ENCODE results near the gene SLC25A15. TPM values are rescaled to one million over a fixed set of nuclear protein-coding genes. Genes with fewer than 3 reads are reported as not detected.
"Not testable (repeated sequence)": the region's sequence is repeated elsewhere in the genome, so short reads cannot be mapped to it uniquely, and the experiment has no call there.

The SLC25A15 gene
- total and polyA plus RNA-seq, 8 donors, result 0.58 to 12.6 (median 7.3) TPM; not detected in 1

DNA sequence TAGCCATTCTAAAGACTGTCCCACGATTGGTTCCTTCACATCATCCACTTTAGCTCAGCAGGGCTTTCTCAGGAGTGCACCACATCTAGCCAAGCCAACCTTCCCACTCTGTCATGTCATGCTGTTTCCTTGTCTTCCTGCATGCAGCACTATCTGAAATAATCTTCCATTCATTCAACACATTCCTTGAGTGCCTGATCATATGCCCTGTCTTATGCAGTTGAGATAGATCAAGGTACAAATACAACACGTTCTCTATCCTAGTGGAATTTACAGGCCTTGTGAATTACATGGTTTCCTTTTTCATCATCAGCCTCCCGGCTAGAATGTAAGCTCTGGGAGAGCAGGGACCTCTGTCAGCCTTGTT lies 11.6 kb upstream of the SLC25A15 start:
- H3K4me1 ChIP-seq, result peaks cover 0 to 12% (median 8%) of the 10 kb centered on the region in 4 donors
- H3K4me3 ChIP-seq, result no peak overlapping the region
- no peaks in the 10 kb centered on the region for H3K9me3 ChIP-seq
- no peak for DNase-seq
- intact Hi-C loops (cut with DNase I; ENCODE audit: low total_unique reads), result no loop called here
- H3K36me3 ChIP-seq, result no peaks in the 10 kb centered on the region
- TF ChIP-seq POLR2A (IDR thresholded peaks at IDR 0.05) (no peak), EP300 (IDR thresholded peaks at IDR 0.05) (no peak), POLR2AphosphoS5 (IDR thresholded peaks at IDR 0.05) (no peak)
- TF ChIP-seq, protein P1, sequence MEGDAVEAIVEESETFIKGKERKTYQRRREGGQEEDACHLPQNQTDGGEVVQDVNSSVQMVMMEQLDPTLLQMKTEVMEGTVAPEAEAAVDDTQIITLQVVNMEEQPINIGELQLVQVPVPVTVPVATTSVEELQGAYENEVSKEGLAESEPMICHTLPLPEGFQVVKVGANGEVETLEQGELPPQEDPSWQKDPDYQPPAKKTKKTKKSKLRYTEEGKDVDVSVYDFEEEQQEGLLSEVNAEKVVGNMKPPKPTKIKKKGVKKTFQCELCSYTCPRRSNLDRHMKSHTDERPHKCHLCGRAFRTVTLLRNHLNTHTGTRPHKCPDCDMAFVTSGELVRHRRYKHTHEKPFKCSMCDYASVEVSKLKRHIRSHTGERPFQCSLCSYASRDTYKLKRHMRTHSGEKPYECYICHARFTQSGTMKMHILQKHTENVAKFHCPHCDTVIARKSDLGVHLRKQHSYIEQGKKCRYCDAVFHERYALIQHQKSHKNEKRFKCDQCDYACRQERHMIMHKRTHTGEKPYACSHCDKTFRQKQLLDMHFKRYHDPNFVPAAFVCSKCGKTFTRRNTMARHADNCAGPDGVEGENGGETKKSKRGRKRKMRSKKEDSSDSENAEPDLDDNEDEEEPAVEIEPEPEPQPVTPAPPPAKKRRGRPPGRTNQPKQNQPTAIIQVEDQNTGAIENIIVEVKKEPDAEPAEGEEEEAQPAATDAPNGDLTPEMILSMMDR (IDR thresholded peaks at IDR 0.05), result no peak
- no peaks in the 10 kb centered on the region for H3K27me3 ChIP-seq
- H3K27ac ChIP-seq, result peak overlapping the region in 2 of 5 donors; percentile 51 to 56
- WGBS, 5 donors, result 39 to 54% (median 48%) methylated on average over 3 of the region's 3 CpGs

DNA sequence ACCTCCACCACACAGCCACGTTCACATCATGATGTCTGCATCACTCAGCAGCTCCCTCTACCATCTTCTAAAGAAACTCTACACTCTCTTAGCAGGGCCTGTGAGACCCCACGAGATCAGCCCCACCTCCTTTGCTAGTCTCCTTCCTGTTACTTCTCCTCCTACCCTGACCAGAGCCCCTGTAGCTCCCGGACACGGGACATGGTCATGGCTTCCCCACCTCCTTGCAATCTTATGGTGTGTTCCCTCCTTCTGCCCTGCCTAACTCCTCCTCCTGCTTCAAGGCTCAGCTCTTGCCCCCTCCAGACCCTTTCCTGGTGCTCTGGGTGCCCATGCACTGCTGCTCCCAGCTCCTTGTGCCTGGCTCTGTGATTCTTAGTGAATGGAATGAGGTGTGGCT lies 10.4 kb upstream of the SLC25A15 start:
- intact Hi-C loops (cut with DNase I; ENCODE audit: low total_unique reads), result no loop called here

DNA sequence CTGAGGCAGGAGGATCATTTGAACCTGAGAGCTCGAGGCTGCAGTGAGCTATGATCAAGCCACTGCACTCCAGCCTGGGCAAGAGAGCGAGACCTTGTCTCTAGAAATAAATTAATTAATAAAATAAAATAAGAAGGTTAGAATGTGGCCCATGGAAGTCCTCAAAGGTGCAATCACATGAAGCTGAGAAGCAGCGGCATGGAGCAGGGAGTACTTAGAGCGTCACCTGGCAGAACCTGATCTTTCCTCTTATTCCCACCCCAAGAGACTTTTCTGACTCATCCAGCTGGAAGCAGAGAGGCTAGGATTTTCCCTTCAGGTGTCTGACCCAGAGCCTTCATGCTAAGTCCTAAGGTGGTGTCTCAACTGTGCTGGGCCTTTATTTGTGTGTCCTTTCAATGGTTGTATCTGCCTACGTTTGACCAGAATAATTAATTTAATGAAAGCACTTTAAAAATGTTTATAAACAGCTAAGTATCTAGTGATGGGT lies 9.6 kb upstream of the SLC25A15 start:
- TF ChIP-seq, protein P1 (IDR thresholded peaks at IDR 0.05), result no peak
- TF ChIP-seq EP300 (IDR thresholded peaks at IDR 0.05) (no peak), POLR2AphosphoS5 (IDR thresholded peaks at IDR 0.05) (no peak), POLR2A (IDR thresholded peaks at IDR 0.05) (no peak)
- Histone ChIP-seq H3K27ac (no peak overlapping the region), H3K4me1 (peaks cover 0 to 12% (median 8%) of the 10 kb centered on the region in 4 donors), H3K4me3 (no peak overlapping the region), H3K9me3 (no peaks in the 10 kb centered on the region), H3K36me3 (no peaks in the 10 kb centered on the region), H3K27me3 (no peaks in the 10 kb centered on the region)
- intact Hi-C loops (cut with DNase I; ENCODE audit: low total_unique reads), result no loop called here
- no peak for DNase-seq
- WGBS, 5 donors, result 89 to 95% (median 92%) methylated on average over 5 of the region's 5 CpGs

More for the DNA sequence above, 10.4 kb upstream of the SLC25A15 start:
- peaks cover 0 to 12% (median 8%) of the 10 kb centered on the region in 4 donors for H3K4me1 ChIP-seq
- TF ChIP-seq POLR2AphosphoS5 (IDR thresholded peaks at IDR 0.05) (no peak), EP300 (IDR thresholded peaks at IDR 0.05) (no peak), POLR2A (IDR thresholded peaks at IDR 0.05) (no peak)
- TF ChIP-seq, protein P1 (IDR thresholded peaks at IDR 0.05), result no peak
- WGBS, 5 donors, result 42 to 57% (median 53%) methylated on average over 4 of the region's 4 CpGs
- no peak overlapping the region for H3K4me3 ChIP-seq
- H3K36me3 ChIP-seq, result no peaks in the 10 kb centered on the region
- H3K27me3 ChIP-seq, result no peaks in the 10 kb centered on the region
- DNase-seq, result no peak
- H3K9me3 ChIP-seq, result no peaks in the 10 kb centered on the region
- H3K27ac ChIP-seq, result no peak overlapping the region

DNA sequence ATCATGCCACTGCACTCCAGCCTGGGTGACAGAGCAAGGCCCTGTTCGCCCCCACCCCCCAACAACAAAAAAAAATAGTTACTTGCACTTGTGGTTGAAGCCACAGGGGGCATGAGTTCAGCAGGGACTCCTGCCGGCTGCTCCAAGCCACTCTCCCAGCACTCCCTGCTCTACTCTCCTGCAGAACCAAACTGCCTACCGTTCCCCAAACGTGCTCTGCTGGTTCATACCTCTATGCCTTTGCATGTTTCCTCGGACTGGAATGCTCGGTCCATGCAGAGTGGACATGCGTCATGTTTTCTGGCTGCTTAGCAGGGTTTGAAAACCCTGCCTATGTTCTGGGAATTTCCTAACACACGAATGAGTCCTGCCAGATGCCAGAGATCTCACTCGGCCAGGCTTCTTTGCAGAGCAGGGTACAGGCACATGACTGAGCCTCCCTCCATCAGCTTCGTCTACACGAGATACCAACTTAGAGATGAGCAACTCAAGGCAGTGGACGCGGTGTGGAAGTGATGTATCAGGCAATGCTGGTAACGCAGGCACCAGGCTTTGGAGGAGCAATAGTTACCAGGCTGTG lies 8.5 kb upstream of the SLC25A15 start:
- intact Hi-C loops (cut with DNase I; ENCODE audit: low total_unique reads), result no loop called here
- peaks cover 0 to 12% (median 8%) of the 10 kb centered on the region in 4 donors for H3K4me1 ChIP-seq
- no peak overlapping the region for H3K4me3 ChIP-seq
- 62 to 76% (median 69%) methylated on average over 14 of the region's 14 CpGs for WGBS, 5 donors
- H3K9me3 ChIP-seq, result no peaks in the 10 kb centered on the region
- DNase-seq, result no peak
- no peaks in the 10 kb centered on the region for H3K36me3 ChIP-seq
- H3K27me3 ChIP-seq, result no peaks in the 10 kb centered on the region
- no peak overlapping the region for H3K27ac ChIP-seq
- TF ChIP-seq POLR2AphosphoS5 (IDR thresholded peaks at IDR 0.05), result no peak

DNA sequence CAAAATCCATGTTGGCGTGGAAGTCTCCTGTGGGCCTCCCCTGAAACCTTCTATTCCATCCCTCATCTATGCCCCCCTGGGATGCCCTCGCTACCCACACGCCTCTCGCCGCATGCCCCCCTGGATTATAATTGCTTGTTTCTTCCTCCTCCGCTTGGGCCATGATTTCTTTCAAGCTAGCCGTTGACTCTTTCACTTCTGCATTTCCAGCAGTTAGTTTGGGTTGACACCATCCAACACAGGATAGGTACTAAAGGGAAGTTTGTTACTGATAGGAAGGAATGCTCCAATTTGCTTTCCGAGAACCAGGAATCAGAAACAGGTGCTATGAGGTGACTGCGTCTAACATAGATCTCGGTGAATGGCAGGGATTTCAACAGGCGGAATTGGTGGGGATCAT lies 7.7 kb upstream of the SLC25A15 start:
- no peak for DNase-seq
- Histone ChIP-seq H3K36me3 (no peaks in the 10 kb centered on the region), H3K4me1 (peaks cover 0 to 10% (median 8%) of the 10 kb centered on the region in 4 donors), H3K4me3 (no peak overlapping the region), H3K27ac (no peak overlapping the region), H3K9me3 (no peaks in the 10 kb centered on the region), H3K27me3 (no peaks in the 10 kb centered on the region)
- intact Hi-C loops (cut with DNase I; ENCODE audit: low total_unique reads), result no loop called here
- WGBS, 5 donors, result 91 to 95% (median 93%) methylated on average over 11 of the region's 11 CpGs
- TF ChIP-seq EP300 (IDR thresholded peaks at IDR 0.05) (no peak), POLR2A (IDR thresholded peaks at IDR 0.05) (no peak), POLR2AphosphoS5 (IDR thresholded peaks at IDR 0.05) (no peak)
- TF ChIP-seq, protein P1 (IDR thresholded peaks at IDR 0.05), result no peak

DNA sequence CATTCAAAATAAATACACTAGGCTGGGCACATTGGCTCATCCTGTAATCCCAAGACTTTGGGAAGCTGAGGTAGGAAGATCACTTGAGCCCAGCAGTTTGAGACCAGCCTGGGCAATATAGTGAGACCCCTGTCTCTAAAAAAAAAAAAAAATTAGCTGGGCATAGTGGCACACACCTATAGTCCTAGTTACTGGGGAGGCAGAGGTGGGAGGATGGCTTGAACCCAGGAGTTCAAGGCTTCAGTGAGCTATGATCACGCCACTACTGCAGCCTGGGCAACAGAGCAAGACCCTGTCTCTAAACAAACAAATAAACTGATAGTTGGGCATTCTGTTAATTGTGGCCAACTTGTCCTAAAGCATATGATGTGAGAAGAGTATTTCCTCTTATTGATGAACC lies 6.4 kb upstream of the SLC25A15 start:
- WGBS, 5 donors, result 90 to 100% (median 98%) methylated on average over 1 of the region's 1 CpG
- H3K27me3 ChIP-seq; H3K27ac ChIP-seq; H3K9me3 ChIP-seq; H3K4me1 ChIP-seq; intact Hi-C loops (cut with DNase I; ENCODE audit: low total_unique reads); H3K36me3 ChIP-seq; H3K4me3 ChIP-seq; DNase-seq: not testable (repeated sequence)
